HG03066 (cell line): ENCODE results near the gene TOR3A.

Experiments
- ATAC-seq: cut with Tn5 transposase; IDR thresholded peaks from one replicate; pipeline ENCODE4 v1.9.1; 2021; ENCODE audit warnings: low read depth; ENCODE audit not compliant: unreplicated experiment

TOR3A gene

DNA sequence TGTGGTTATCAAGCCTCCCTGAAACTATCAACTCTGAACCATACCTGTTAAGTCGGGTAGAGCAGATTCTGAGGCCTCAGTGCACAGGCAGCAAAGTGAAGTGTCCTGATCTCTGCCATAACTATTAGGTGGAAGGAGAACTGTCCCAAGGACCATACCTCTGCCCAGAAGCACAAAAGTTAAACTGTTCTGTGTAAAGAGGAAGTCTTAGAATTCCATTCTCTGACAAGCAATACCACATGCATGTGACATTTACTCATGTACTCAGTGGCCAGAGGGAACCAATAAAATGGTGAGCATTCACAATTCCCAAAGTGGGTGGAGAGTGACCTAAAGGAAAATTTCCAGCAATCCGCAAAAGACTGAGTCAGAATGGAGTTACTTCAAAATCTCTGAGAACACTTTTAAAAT lies 61.0 kb downstream of the TOR3A start:
- no peak for ATAC-seq

DNA sequence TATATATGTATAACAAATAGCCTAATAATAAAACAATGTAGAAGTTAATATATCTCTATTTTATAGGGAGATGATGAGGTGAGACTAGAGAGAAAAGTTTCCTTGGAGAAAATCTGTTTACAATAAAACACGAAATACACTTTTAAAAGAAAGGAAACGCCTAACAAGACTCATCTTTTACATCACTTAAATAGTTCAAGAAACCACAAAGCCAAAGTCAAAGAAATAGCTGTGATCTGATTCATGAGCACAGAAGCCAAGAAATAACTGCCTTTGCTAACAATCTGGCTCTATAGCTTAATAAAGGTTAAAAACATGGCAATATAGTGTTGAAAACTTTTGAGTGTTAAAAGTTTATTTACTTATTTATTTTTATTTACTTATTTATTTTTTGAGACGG lies 61.5 kb downstream of the TOR3A start:
- ATAC-seq: no peak

DNA sequence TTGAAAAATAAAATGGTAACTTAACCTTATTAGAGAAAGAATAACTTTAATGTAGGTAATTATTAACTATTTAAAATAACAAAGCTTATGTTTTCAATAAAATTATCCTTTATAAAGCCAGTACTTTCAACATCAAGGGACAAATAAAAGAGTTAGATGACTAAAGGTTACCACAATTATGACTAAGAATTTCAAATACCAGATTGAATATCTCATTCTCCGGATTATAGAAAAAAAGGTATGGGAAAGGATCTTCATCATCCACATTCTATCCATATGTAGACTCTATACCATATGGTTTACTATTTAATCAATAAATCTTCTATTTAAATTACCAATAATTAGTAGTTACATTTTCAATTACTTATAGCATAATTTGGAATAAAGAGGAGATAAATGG lies 62.8 kb downstream of the TOR3A start:
- no peak for ATAC-seq

DNA sequence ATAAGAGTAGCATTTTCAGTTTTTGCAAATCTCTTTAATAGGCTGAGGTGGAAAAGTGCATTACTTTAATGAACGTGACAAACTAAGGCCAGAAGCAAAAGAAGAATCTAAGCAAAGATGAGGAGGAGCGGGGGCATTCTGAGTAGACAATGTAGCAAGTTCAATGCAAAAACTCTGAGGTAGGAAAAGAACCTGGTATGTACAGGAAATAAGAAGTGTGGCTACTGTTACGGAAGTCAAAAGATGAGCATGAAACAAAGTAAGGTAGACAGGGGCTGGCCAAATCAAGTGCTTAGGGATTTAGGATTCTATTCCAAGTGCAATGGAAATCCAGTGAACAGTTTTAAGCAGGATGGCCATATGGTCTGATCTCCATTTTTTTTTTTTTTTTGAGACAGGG lies 63.7 kb downstream of the TOR3A start:
- ATAC-seq: no peak
